NB4 (cell line): ENCODE data around the gene FADS3.

Experiments
- DNase-seq: peaks from one replicate; pipeline ENCODE4 v3.0.0; 2010; ENCODE audit warnings: low read depth
- H3K4me3 ChIP-seq: one replicate; pipeline ENCODE4 v1.5.1; 2011; ENCODE audit warnings: mild to moderate bottlenecking, low read depth, low read length, moderate library complexity
- CTCF ChIP-seq: IDR thresholded peaks from one replicate; pipeline ENCODE4 v1.5.1; 2012; ENCODE audit warnings: low read depth, low read length
- MAX ChIP-seq: IDR thresholded peaks from 2 replicates; pipeline ENCODE4 v1.6.1; 2011; ENCODE audit warnings: low read depth, low read length
- MYC ChIP-seq: IDR thresholded peaks from 2 replicates; pipeline ENCODE4 v1.6.1; 2011; ENCODE audit warnings: low read depth, low read length
- POLR2A ChIP-seq: IDR thresholded peaks from 2 replicates; pipeline ENCODE4 v1.6.1; 2011; ENCODE audit warnings: mild to moderate bottlenecking; ENCODE audit not compliant: insufficient read length; ENCODE audit errors: extremely low read depth

FADS3 gene

GRCh38 chr11:61896665-61897386, 5.5 kb upstream of the FADS3 start:
- no peak for DNase-seq
- no peak overlapping the region for H3K4me3 ChIP-seq
- no peak for TF ChIP-seq POLR2A
- TF ChIP-seq CTCF = no peak
- TF ChIP-seq MAX = no peak
- no peak for TF ChIP-seq MYC

- TF ChIP-seq POLR2A (no peak), MYC (no peak), CTCF (no peak), MAX (no peak)
- DNase-seq = no peak
- no peak overlapping the region for H3K4me3 ChIP-seq
Measured at GRCh38 chr11:61895718-61896059, 4.3 kb upstream of the FADS3 start.

GRCh38 chr11:61895046-61895717, 3.8 kb upstream of the FADS3 start:
- TF ChIP-seq MYC (no peak), POLR2A (no peak), MAX (no peak), CTCF (no peak)
- DNase-seq = peak; percentile 55
- H3K4me3 ChIP-seq = no peak overlapping the region

GRCh38 chr11:61893981-61894380, 2.6 kb upstream of the FADS3 start:
- no peak overlapping the region for H3K4me3 ChIP-seq
- TF ChIP-seq POLR2A (no peak), MYC (no peak), CTCF (no peak), MAX (no peak)
- no peak for DNase-seq

GRCh38 chr11:61892085-61892370, 683 bp upstream of the FADS3 start:
- TF ChIP-seq POLR2A (no peak), MAX (no peak), CTCF (no peak), MYC (no peak)

More at GRCh38 chr11:61892085-61892370, 683 bp upstream of the FADS3 start:
- DNase-seq = no peak
- H3K4me3 ChIP-seq = no peak overlapping the region
